ENCODE measurements around the gene CPD.
A peak's percentile ranks its signal among the peaks of the same experiment; 100 is the strongest.

Gene CPD

DNA sequence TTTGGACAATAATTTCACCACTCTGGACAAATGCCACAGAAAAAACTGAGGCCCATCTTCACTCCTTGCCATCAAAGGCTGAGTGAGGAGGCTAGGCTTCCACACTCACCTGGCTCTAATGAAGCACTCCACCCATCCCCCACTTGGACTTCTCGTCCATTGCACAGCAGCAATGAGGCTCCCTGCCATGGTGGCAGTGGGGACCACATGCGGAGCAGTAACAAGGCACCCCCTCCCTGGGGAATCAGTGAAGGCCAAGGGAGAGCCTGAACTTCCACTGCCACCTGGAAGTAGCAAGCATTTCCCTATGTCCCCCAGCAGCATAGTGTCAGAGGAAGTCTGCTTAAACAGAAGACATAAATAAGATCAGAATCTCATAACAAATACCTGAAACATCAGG lies 96.5 kb downstream of the CPD start:
- no peak overlapping the region for H3K27ac ChIP-seq
- TF ChIP-seq, protein P1, sequence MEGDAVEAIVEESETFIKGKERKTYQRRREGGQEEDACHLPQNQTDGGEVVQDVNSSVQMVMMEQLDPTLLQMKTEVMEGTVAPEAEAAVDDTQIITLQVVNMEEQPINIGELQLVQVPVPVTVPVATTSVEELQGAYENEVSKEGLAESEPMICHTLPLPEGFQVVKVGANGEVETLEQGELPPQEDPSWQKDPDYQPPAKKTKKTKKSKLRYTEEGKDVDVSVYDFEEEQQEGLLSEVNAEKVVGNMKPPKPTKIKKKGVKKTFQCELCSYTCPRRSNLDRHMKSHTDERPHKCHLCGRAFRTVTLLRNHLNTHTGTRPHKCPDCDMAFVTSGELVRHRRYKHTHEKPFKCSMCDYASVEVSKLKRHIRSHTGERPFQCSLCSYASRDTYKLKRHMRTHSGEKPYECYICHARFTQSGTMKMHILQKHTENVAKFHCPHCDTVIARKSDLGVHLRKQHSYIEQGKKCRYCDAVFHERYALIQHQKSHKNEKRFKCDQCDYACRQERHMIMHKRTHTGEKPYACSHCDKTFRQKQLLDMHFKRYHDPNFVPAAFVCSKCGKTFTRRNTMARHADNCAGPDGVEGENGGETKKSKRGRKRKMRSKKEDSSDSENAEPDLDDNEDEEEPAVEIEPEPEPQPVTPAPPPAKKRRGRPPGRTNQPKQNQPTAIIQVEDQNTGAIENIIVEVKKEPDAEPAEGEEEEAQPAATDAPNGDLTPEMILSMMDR (conservative IDR thresholded peaks at IDR 0.05), result no peak

DNA sequence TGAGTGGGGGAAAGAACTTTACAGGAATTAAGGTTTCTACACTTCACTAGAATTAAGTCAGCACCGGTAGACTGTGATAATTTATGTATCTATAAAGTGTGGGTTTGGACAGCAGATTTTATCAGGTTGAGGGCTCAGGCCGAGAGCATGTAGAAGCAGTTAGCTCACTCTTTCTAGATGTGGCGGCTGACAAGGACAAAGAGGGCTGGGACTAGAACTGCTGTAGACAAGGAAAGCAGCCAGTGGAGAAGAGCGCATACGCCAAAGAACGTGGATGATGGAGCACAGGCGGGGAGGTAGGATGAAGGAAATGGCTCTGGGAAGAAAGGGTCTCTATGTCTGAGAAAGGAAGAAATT lies 98.0 kb downstream of the CPD start:
- H3K27ac ChIP-seq, result peak overlapping the region; percentile 97
- TF ChIP-seq, protein P1 (conservative IDR thresholded peaks at IDR 0.05), result no peak

DNA sequence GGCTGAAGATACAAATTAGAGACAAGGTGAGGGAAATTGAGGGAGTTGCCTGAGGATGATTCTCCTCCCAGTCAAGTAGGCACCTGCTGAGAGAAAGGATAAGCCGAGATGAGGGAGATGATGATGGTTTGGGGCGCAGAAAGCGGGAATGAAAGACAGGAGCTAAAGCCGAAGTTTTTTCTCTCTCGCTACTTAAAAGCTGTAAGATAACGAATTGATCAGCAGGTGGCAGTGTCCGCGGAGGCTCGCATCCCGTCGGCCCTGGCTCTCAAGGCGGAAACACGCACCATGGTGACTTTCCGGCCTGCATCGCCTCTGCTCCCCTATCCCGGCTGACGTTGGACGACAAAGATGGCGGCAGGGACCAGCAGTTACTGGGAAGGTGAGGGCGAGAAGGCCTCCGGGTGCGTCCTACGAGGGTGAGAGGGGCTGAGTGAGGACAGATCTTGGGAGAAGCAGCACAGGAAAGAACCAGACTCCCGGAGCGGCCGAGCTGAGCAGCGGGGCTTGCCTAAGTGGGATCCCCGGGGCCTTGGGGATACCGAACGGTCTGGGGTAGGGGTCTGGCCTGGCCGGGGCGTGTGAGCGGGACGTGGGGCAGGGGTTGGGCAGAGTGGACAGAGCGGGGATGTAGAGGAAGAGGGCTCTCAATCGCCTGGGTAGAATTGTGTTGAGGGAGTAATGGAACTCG lies 98.5 kb downstream of the CPD start, which contains the start of gene GOSR1:
Gene GOSR1 (plus strand): TSS at position 326 of the 691 bp plus-strand sequence. CDS start 26 bp downstream, at position 352.
- peak within 1 kb of the TSS; percentile 97 for H3K27ac ChIP-seq
- TF ChIP-seq, protein P1 (conservative IDR thresholded peaks at IDR 0.05), result peak; percentile 99

DNA sequence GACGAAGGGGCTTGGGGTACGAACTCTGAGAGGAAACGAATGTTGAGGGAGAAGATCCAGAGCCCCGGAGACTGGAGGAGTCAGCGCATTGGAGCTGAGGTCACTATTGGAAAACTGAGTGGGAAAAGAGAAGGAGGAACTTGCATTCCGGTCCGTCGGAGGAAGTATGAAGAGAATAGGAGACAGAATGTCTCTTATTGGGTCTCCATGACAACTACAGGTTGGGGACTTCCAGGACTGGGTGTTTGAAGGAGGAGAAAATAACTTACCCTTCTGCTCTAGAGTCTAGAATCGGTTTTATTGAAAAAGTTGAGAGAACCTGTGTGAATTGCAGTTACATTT lies 99.0 kb downstream of the CPD start:
- H3K27ac ChIP-seq, result peak overlapping the region; percentile 97
- TF ChIP-seq, protein P1 (conservative IDR thresholded peaks at IDR 0.05), result no peak

- TF ChIP-seq, protein P1 (conservative IDR thresholded peaks at IDR 0.05), result no peak
These were observed 103.8 kb downstream of the CPD start for GRCh38 chr17:30482555-30482954.

GRCh38 chr17:30483159-30483558 lies 104.4 kb downstream of the CPD start:
- TF ChIP-seq, protein P1 (conservative IDR thresholded peaks at IDR 0.05), result no peak
- H3K27ac ChIP-seq, result no peak overlapping the region

More at GRCh38 chr17:30482555-30482954, 103.8 kb downstream of the CPD start:
- H3K27ac ChIP-seq, result no peak overlapping the region

GRCh38 chr17:30493780-30494179 lies 115.1 kb downstream of the CPD start:
- no peak overlapping the region for H3K27ac ChIP-seq
- TF ChIP-seq, protein P1 (conservative IDR thresholded peaks at IDR 0.05), result no peak

All from VCaP (cell line).